Right lobe of liver (tissue), 6 donors: ENCODE measurements around the gene TRIO. TPM values are rescaled to one million over a fixed set of nuclear protein-coding genes. Genes with fewer than 3 reads are reported as not detected.
A peak's percentile ranks its signal among the peaks of the same experiment; 100 is the strongest.

Experiments used
- ATAC-seq, 4 donors: fragments of 200-7000 bp; cut with Tn5 transposase; one replicate each; pipeline ENCODE4 v1.9.1; 2020; ENCODE audit warnings: mild to moderate bottlenecking in 4 of 4, moderate library complexity in 4 of 4
- DNase-seq, 3 donors: peaks; one replicate each; pipeline ENCODE4 v3.0.0-alpha.2; 2020
- H3K27ac ChIP-seq, 3 donors: fragments of 200-600 bp; one replicate each; pipeline ENCODE4 v1.8.0; 2022
- H3K27me3 ChIP-seq, 2 donors: fragments of 200-600 bp; one replicate each; pipeline ENCODE4 v1.8.0; 2022
- H3K36me3 ChIP-seq, 4 donors: fragments of 200-600 bp; sonication (generic) in 1 of 4; one replicate each; pipeline versions ENCODE4 v1.5.1 to v1.8.0; 2017 to 2022; ENCODE audit warnings: control low read depth in 1 of 4
- H3K4me1 ChIP-seq, 4 donors: fragments of 200-600 bp; sonication (generic) in 1 of 4; one replicate each; pipeline versions ENCODE4 v1.5.1 to v1.8.0; 2017 to 2022; ENCODE audit warnings: control low read depth in 1 of 4
- H3K4me3 ChIP-seq, 3 donors: fragments of 200-600 bp; one replicate each; pipeline ENCODE4 v1.8.0; 2022
- H3K9me3 ChIP-seq, 4 donors: fragments of 200-600 bp; sonication (generic) in 1 of 4; one replicate each; pipeline versions ENCODE4 v1.5.1 to v1.8.0; 2017 to 2022; ENCODE audit warnings: control low read depth in 1 of 4
- CTCF ChIP-seq, 4 donors: fragments of 200-600 bp in 3 of 4; fragments of 450-650 bp in 1 of 4; IDR thresholded peaks; one replicate each; pipeline versions ENCODE4 v1.5.1 to v1.8.0; 2016 to 2022; ENCODE audit warnings: antibody characterized with exemption in 4 of 4, mild to moderate bottlenecking in 2 of 4
- POLR2A ChIP-seq: fragments of 450-650 bp; IDR thresholded peaks from one replicate; pipeline ENCODE4 v1.6.1; 2017; ENCODE audit warnings: antibody characterized with exemption, mild to moderate bottlenecking
- WGBS: methylation state at CpG from one replicate; pipeline ENCODE4 v1.1.6; 2018; ENCODE audit warnings: low coverage, low lambda C conversion rate; ENCODE audit not compliant: insufficient coverage; ENCODE audit errors: missing lambda C conversion rate; 5-methylcytosine and 5-hydroxymethylcytosine counted together
- intact Hi-C, 2 donors: fragments of 100-400 bp; cut with DNase I; formaldehyde crosslinking; loops; one replicate each; pipeline versions ENCODE4 v1.11.2 to v1.14.1; 2022
- total RNA-seq, 6 experiments: library from RNA; depleted of rRNA in 2 of 6; stranded (reverse); fragments of >200 nt in 2 of 6; fragmentation: NEBNext Ultra II Directional in 3 of 6; extraction: Animal tissue kit (Norgen Biotek cat#: 25700) in 3 of 6; gene quantifications; one replicate each; pipeline versions ENCODE4 v1.1.0 to v1.2.4, GENCODE V29; 2016 to 2023
- donor health status: DM: no; HTN: yes; CAD: no.
- donor health status: DM: no; HTN: no; CAD: no.
- donor health status: DM: no; HTN: no; CAD: no.
- donor health status: DM: no; HTN: yes; CAD: no.
- donor health status: DM: no; HTN: yes; CAD: no.

Gene TRIO
- total RNA-seq, 6 experiments from 2014 or later, result 34.7 to 63.5 (median 50.2) TPM

- H3K4me1 ChIP-seq, result no peaks in the 10 kb centered on the region
- no peak overlapping the region for H3K27ac ChIP-seq
- peaks cover 0 to 8% (median 0%) of the 10 kb centered on the region in 4 donors for H3K36me3 ChIP-seq
- WGBS, result 86% methylated on average over 8 of the region's 11 CpGs
- DNase-seq, result no peak
- intact Hi-C loops, result no loop called here
- no peak overlapping the region for H3K4me3 ChIP-seq
- no peaks in the 10 kb centered on the region for H3K9me3 ChIP-seq
- no peaks in the 10 kb centered on the region for H3K27me3 ChIP-seq
- ATAC-seq, result no peak
- TF ChIP-seq CTCF (IDR thresholded peaks at IDR 0.05), result no peak
- no peak for TF ChIP-seq POLR2A
Measured at GRCh38 chr5:14353726-14354474, 210.8 kb downstream of the TRIO start.

GRCh38 chr5:14355391-14355790 lies 212.2 kb downstream of the TRIO start:
- 100% methylated on average over 3 of the region's 4 CpGs for WGBS
- H3K36me3 ChIP-seq, result peaks cover 0 to 21% (median 8%) of the 10 kb centered on the region in 4 donors
- no peaks in the 10 kb centered on the region for H3K27me3 ChIP-seq
- DNase-seq (no peak), ATAC-seq (no peak)
- intact Hi-C loops, result no loop called here
- H3K4me1 ChIP-seq, result no peaks in the 10 kb centered on the region
- H3K4me3 ChIP-seq, result no peak overlapping the region
- H3K27ac ChIP-seq, result no peak overlapping the region
- TF ChIP-seq CTCF (IDR thresholded peaks at IDR 0.05), result no peak
- no peak for TF ChIP-seq POLR2A
- no peaks in the 10 kb centered on the region for H3K9me3 ChIP-seq

GRCh38 chr5:14356305-14356704 lies 213.2 kb downstream of the TRIO start:
- H3K4me1 ChIP-seq, result no peaks in the 10 kb centered on the region
- H3K36me3 ChIP-seq, result peaks cover 0 to 29% (median 11%) of the 10 kb centered on the region in 4 donors
- no peak for TF ChIP-seq CTCF (IDR thresholded peaks at IDR 0.05)
- TF ChIP-seq POLR2A, result no peak
- no peak for DNase-seq
- intact Hi-C loops, result no loop called here
- H3K27me3 ChIP-seq, result no peaks in the 10 kb centered on the region
- no peak overlapping the region for H3K27ac ChIP-seq
- 73% methylated on average over 1 of the region's 1 CpG for whole genome bisulfite sequencing
- ATAC-seq, result no peak
- H3K9me3 ChIP-seq, result no peaks in the 10 kb centered on the region
- H3K4me3 ChIP-seq, result no peak overlapping the region

- no peak overlapping the region for H3K27ac ChIP-seq
- no peaks in the 10 kb centered on the region for H3K4me1 ChIP-seq
- TF ChIP-seq POLR2A, result no peak
- TF ChIP-seq CTCF (IDR thresholded peaks at IDR 0.05), result no peak
- intact Hi-C loops, result no loop called here
- H3K36me3 ChIP-seq, result peaks cover 0 to 32% (median 11%) of the 10 kb centered on the region in 4 donors
- H3K4me3 ChIP-seq, result no peak overlapping the region
- 50% methylated on average over 6 of the region's 9 CpGs for WGBS
- H3K9me3 ChIP-seq, result no peaks in the 10 kb centered on the region
- no peak for DNase-seq
- H3K27me3 ChIP-seq, result no peaks in the 10 kb centered on the region
- peak; percentile 26 to 42 (median 32) for ATAC-seq
Measured at GRCh38 chr5:14357441-14357840, 214.3 kb downstream of the TRIO start.
